GM19395 (cell line): ENCODE results near the gene KRTAP10-7.
"Not testable (repeated sequence)": the region's sequence is repeated elsewhere in the genome, so short reads cannot be mapped to it uniquely, and the experiment has no call there.

Experiments
- ATAC-seq: cut with Tn5 transposase; IDR thresholded peaks from one replicate; pipeline ENCODE4 v1.9.1; 2021; ENCODE audit warnings: mild to moderate bottlenecking, moderate library complexity; ENCODE audit not compliant: unreplicated experiment

KRTAP10-7 gene

GRCh38 chr21:44610157-44610843 lies 9.9 kb downstream of the KRTAP10-7 start:
- not testable (repeated sequence) for ATAC-seq

- no peak for ATAC-seq
These were observed 11.2 kb downstream of the KRTAP10-7 start for GRCh38 chr21:44611551-44611950.

GRCh38 chr21:44612029-44612486 lies 11.7 kb downstream of the KRTAP10-7 start, which contains the start of gene KRTAP10-8:
TSS of gene KRTAP10-8 (plus strand) at chr21:44612079. CDS start at chr21:44612101, 22 bp downstream.
- ATAC-seq = no peak

GRCh38 chr21:44612669-44613229 lies 12.4 kb downstream of the KRTAP10-7 start:
- no peak for ATAC-seq

GRCh38 chr21:44613386-44614155 lies 13.2 kb downstream of the KRTAP10-7 start:
- no peak for ATAC-seq

- no peak for ATAC-seq
These were observed 13.8 kb downstream of the KRTAP10-7 start for GRCh38 chr21:44614161-44614631.

- no peak for ATAC-seq
These were observed 14.6 kb downstream of the KRTAP10-7 start for GRCh38 chr21:44614961-44615391.

GRCh38 chr21:44615466-44615865 lies 15.1 kb downstream of the KRTAP10-7 start:
- no peak for ATAC-seq

GRCh38 chr21:44615911-44616590 lies 15.7 kb downstream of the KRTAP10-7 start:
- no peak for ATAC-seq

- no peak for ATAC-seq
These were observed 16.2 kb downstream of the KRTAP10-7 start for GRCh38 chr21:44616591-44616926.

- no peak for ATAC-seq
These were observed 16.7 kb downstream of the KRTAP10-7 start for GRCh38 chr21:44617071-44617501.

GRCh38 chr21:44618504-44618903 lies 18.1 kb downstream of the KRTAP10-7 start:
- ATAC-seq = no peak

GRCh38 chr21:44618909-44619308 lies 18.5 kb downstream of the KRTAP10-7 start:
- ATAC-seq = no peak

- no peak for ATAC-seq
These were observed 19.5 kb downstream of the KRTAP10-7 start for GRCh38 chr21:44619886-44620285.

GRCh38 chr21:44623575-44623974 lies 23.2 kb downstream of the KRTAP10-7 start:
- no peak for ATAC-seq

- no peak for ATAC-seq
These were observed 25.4 kb downstream of the KRTAP10-7 start for GRCh38 chr21:44625756-44626155.

- ATAC-seq = no peak
These were observed 25.9 kb downstream of the KRTAP10-7 start for GRCh38 chr21:44626262-44626661.

- no peak for ATAC-seq
These were observed 26.3 kb downstream of the KRTAP10-7 start, which contains the start of gene KRTAP10-9 for GRCh38 chr21:44626673-44627143. TSS of gene KRTAP10-9 (plus strand) at chr21:44627093. CDS start at chr21:44627172, 79 bp downstream.

GRCh38 chr21:44627181-44627822 lies 26.9 kb downstream of the KRTAP10-7 start:
- not testable (repeated sequence) for ATAC-seq

- not testable (repeated sequence) for ATAC-seq
These were observed 27.4 kb downstream of the KRTAP10-7 start for GRCh38 chr21:44627831-44628233.
